Colonic mucosa (tissue), 4 donors: ENCODE measurements around the gene PLEKHM1. TPM values are rescaled to one million over a fixed set of nuclear protein-coding genes. Genes with fewer than 3 reads are reported as not detected.

Source experiments
- DNase-seq: peaks from one replicate; pipeline ENCODE4 v3.0.0-alpha.2; 2020
- H3K27ac ChIP-seq: fragments of 200-600 bp; one replicate; pipeline ENCODE4 v1.8.0; 2021
- H3K27me3 ChIP-seq: fragments of 200-600 bp; one replicate; pipeline ENCODE4 v1.8.0; 2021
- H3K36me3 ChIP-seq: fragments of 200-600 bp; one replicate; pipeline ENCODE4 v1.8.0; 2021
- H3K4me1 ChIP-seq: fragments of 200-600 bp; one replicate; pipeline ENCODE4 v1.8.0; 2021; ENCODE audit warnings: mild to moderate bottlenecking
- H3K4me3 ChIP-seq: fragments of 200-600 bp; one replicate; pipeline ENCODE4 v1.8.0; 2021
- H3K9ac ChIP-seq, 2 donors: one replicate each; pipeline ENCODE4 v1.7.0; 2013; ENCODE audit warnings: control low read depth in 2 of 2, low read depth in 2 of 2, low read length in 2 of 2
- H3K9me3 ChIP-seq: fragments of 200-600 bp; one replicate; pipeline ENCODE4 v1.8.0; 2021
- CTCF ChIP-seq: fragments of 200-600 bp; IDR thresholded peaks from one replicate; pipeline ENCODE4 v1.8.0; 2022; ENCODE audit warnings: antibody characterized with exemption, mild to moderate bottlenecking
- intact Hi-C: fragments of 100-400 bp; cut with DNase I; formaldehyde crosslinking; loops from one replicate; pipeline ENCODE4 v1.14.1; 2022
- total RNA-seq, 2 donors: library from RNA; stranded (reverse); fragmentation: NEBNext Ultra II Directional in 1 of 2; extraction: Animal tissue kit (Norgen Biotek cat#: 25700) in 1 of 2; gene quantifications; one replicate each; pipeline ENCODE4 v1.2.1, GENCODE V29; 2021
- donor health status: healthy.
- donor health status: DM: no; HTN: no; CAD: no.
- donor health status: DM: no; HTN: no; CAD: no.

Gene PLEKHM1
- total RNA-seq, 2 donors from 2014 or later, result 50.7 to 61.3 TPM

GRCh38 chr17:45386178-45386577 lies 104.3 kb downstream of the PLEKHM1 start:
- Histone ChIP-seq H3K9me3 (no peaks in the 10 kb centered on the region), H3K27me3 (no peaks in the 10 kb centered on the region), H3K36me3 (no peaks in the 10 kb centered on the region), H3K27ac (no peak overlapping the region), H3K9ac (no peak overlapping the region), H3K4me1 (no peaks in the 10 kb centered on the region), H3K4me3 (no peak overlapping the region)
- no peak for DNase-seq
- TF ChIP-seq CTCF, result no peak
- intact Hi-C loops, result no loop called here

Other genes with a start within 250 kb of the PLEKHM1 start
- gene SPATA32, start 228.6 kb downstream of the PLEKHM1 start, total RNA-seq, result not detected
- 10 to 100 TPM; 11.1 to 15.0 TPM for gene MAP3K14, start 173.7 kb downstream of the PLEKHM1 start, total RNA-seq
- gene ARHGAP27, start 57.9 kb downstream of the PLEKHM1 start, total RNA-seq, result 100 to 1,000 TPM; 107 to 165 TPM